ENCODE results near the gene ACVR1B.

DNA sequence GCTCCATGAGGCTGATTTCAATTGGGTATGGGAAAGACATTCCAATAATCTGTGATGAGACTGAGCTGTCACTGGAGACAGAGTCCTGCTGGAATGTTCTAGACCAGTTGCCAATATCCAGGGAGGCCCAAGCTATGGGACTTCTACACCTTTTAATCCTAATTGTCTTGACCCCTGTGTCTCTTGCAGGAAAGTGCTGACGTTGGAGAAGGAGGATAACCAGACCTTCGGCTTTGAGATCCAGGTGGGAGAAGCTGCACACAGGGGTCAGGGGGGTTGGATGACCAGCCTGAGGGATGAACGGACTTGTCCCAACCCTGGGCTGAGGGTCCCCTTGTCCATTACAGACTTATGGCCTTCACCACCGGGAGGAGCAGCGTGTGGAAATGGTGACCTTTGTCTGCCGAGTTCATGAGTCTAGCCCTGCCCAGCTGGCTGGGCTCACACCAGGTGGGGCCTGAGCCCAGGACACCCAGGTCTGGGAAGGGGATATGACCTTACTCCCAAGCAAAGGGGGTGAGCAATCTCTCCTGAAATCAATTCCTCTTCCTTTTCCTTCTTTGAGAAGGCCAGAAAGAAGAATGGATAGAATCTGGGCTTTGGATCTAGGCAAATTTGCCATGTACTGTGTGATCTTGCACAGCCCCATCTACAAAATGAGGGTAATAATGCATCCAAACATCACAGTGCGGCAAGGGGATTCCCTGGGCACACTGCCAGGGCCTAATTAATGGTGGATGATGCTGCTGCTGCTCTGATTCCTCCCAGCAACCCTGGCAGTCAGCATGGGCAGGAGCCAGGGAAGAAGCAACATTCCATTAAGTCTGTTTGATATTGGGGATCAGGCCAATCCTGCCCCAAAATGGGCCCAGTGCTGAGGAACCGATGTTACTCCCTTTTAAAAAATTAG, 59.4 kb downstream of the ACVR1B start:
- TF ChIP-seq CTCF (IDR thresholded peaks at IDR 0.05) (no peak), POLR2A (IDR thresholded peaks at IDR 0.05) (no peak)

Data from prostate gland (tissue), 2 donors.